ENCODE results near the gene BHLHE23. TPM values are rescaled to one million over a fixed set of nuclear protein-coding genes. Genes with fewer than 3 reads are reported as not detected.

BHLHE23 gene
- total RNA-seq, 1 donor from 2014 or later: not detected

DNA sequence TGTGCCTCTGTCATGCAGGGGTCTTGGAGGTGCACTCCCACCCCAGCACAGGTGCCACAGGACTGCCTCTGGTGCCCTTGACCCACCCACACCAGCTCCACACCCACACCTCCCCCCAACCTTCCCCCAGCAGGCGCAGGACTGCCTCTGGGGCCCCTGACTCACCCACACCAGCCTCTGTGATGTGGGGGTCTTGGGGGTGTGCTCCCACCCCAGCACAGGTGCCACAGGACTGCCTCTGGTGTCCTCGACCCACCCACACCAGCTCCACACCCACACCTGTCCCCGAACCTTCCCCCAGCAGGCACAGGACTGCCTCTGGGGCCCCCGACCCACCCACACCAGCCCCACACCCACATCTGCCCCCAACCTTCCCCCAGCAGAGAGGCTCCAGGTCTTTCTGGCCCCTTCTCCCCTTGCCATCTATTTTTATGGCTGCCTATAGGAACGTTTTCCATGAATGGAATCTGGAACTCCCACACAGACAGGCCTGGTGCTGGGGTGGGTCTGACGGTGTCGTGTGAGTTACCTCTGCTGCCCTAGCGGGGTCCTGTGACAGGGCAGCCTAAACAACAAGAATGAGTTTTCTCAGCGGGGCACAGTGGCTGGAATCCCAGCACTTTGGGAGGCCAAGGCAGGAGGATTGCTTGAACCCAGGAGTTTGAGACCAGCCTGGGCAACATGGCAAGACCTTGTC, 30.8 kb downstream of the BHLHE23 start:
- no peak for TF ChIP-seq CTCF (IDR thresholded peaks at IDR 0.05)
- DNase-seq (ENCODE audit: low spot score): no peak
- H3K4me3 Mint-ChIP-seq (ENCODE audit: unreplicated experiment): no peak overlapping the region
- H3K36me3 Mint-ChIP-seq (ENCODE audit: low read depth): no peaks in the 10 kb centered on the region
- H3K27me3 Mint-ChIP-seq (ENCODE audit: low read depth): peaks cover 64% of the 10 kb centered on the region
- no peak overlapping the region for H3K27ac Mint-ChIP-seq (ENCODE audit: unreplicated experiment)
- no peaks in the 10 kb centered on the region for H3K9me3 Mint-ChIP-seq (ENCODE audit: low read depth)
- peaks cover 3% of the 10 kb centered on the region for H3K4me1 Mint-ChIP-seq (ENCODE audit: low read depth)

DNA sequence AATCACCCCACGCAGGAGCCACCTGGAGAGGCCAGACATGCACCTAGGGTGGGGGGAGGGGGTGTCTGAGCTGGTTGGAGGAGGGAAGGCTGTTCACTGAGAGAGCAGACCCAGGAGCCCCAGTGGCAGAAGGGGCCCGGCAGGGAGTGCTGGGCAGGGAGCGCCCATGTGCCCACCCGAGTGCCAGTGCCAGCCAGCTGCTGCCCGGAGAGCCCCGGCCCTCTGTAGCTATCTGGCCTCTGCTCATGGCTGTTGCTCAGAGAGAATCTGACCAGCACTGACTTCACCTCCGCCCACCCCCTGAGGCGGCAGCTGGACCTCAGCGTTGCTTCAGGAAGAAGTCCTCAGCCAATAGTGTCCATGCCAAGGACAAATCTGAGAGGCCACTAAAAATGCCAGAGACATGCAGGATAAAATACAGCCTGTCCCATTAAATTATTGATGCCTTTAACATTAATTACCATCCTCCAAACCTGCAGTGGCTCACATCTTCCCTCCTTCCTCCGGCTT, 31.5 kb downstream of the BHLHE23 start:
- DNase-seq (ENCODE audit: low spot score): no peak
- H3K27ac Mint-ChIP-seq (ENCODE audit: unreplicated experiment): no peak overlapping the region
- no peaks in the 10 kb centered on the region for H3K9me3 Mint-ChIP-seq (ENCODE audit: low read depth)
- no peak overlapping the region for H3K4me3 Mint-ChIP-seq (ENCODE audit: unreplicated experiment)
- H3K36me3 Mint-ChIP-seq (ENCODE audit: low read depth): no peaks in the 10 kb centered on the region
- TF ChIP-seq CTCF (IDR thresholded peaks at IDR 0.05): no peak
- H3K27me3 Mint-ChIP-seq (ENCODE audit: low read depth): peaks cover 61% of the 10 kb centered on the region
- peaks cover 3% of the 10 kb centered on the region for H3K4me1 Mint-ChIP-seq (ENCODE audit: low read depth)

GRCh38 chr20:62972845-62973745, 33.7 kb downstream of the BHLHE23 start:
- H3K4me3 Mint-ChIP-seq (ENCODE audit: unreplicated experiment): peak overlapping the region; percentile 66
- no peak overlapping the region for H3K27ac Mint-ChIP-seq (ENCODE audit: unreplicated experiment)
- no peaks in the 10 kb centered on the region for H3K36me3 Mint-ChIP-seq (ENCODE audit: low read depth)

GRCh38 chr20:62971950-62972844, 34.6 kb downstream of the BHLHE23 start:
- no peak for DNase-seq (ENCODE audit: low spot score)
- peak; percentile 82 for TF ChIP-seq CTCF (IDR thresholded peaks at IDR 0.05)
- Mint-ChIP-seq H3K27ac (ENCODE audit: unreplicated experiment) (no peak overlapping the region), H3K4me1 (ENCODE audit: low read depth) (peaks cover 3% of the 10 kb centered on the region), H3K27me3 (ENCODE audit: low read depth) (peaks cover 51% of the 10 kb centered on the region), H3K36me3 (ENCODE audit: low read depth) (no peaks in the 10 kb centered on the region), H3K4me3 (ENCODE audit: unreplicated experiment) (peak overlapping the region; percentile 66), H3K9me3 (ENCODE audit: low read depth) (no peaks in the 10 kb centered on the region)

More at GRCh38 chr20:62972845-62973745, 33.7 kb downstream of the BHLHE23 start:
- TF ChIP-seq CTCF (IDR thresholded peaks at IDR 0.05): no peak
- H3K27me3 Mint-ChIP-seq (ENCODE audit: low read depth): peaks cover 51% of the 10 kb centered on the region
- no peaks in the 10 kb centered on the region for H3K9me3 Mint-ChIP-seq (ENCODE audit: low read depth)
- no peak for DNase-seq (ENCODE audit: low spot score)
- H3K4me1 Mint-ChIP-seq (ENCODE audit: low read depth): peaks cover 3% of the 10 kb centered on the region

Measured in chondrocyte (in vitro differentiated cells).